Measurements from ENCODE around the gene FAF2. TPM values are rescaled to one million over a fixed set of nuclear protein-coding genes. Genes with fewer than 3 reads are reported as not detected.

FAF2 gene
- total and polyA plus RNA-seq, 2 donors (not counting 3 experiments of a cell fraction or from before 2014, with no cell fraction given), result 27.9 to 43.5 TPM

DNA sequence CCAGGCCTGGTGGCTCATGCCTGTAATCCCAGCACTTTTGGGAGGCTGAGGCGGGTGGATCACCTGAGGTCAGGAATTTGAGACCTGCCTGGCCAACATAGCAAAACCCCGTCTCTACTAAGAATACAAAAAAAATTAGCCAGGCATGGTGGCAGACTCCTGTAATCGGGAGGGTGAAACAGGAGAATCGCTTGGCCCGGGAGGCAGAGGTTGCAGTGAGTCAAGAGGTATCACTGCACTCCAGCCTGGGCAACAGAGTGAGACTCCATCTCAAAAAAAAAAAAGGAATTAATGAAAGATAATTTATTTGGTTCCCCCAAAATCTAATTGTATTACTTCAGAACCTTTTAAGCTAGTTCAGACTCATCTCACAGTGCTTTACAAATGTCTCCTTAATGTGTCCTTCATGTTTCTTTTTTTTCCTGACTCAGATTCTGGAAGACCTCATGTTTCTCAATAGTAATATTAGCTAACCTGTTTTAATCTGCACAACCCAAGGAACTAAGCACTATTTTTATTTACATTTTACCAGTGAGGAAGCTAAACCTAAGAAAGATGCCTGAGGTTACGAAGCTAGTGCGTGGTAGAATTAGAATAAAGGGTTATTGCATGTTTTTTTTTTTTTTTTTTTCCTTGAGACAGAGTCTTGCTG lies 15.1 kb downstream of the FAF2 start:
- H3K27ac ChIP-seq (ENCODE audit: insufficient read depth, low read depth, low read length), result no peak overlapping the region
- no peaks in the 10 kb centered on the region for H3K27me3 ChIP-seq (ENCODE audit: control insufficient read depth in 2 of 2, insufficient read depth in 2 of 2, low read length in 2 of 2)
- no peaks in the 10 kb centered on the region for H3K9me1 ChIP-seq (replicated peaks; ENCODE audit: control insufficient read depth, extremely low read depth, insufficient read depth, low read length)
- no peaks in the 10 kb centered on the region for H3K9me3 ChIP-seq (replicated peaks; ENCODE audit: control insufficient read depth, insufficient read depth, low read length)
- ChIA-PET POLR2A (no interaction called here), CTCF (interaction anchor here (1.0 kb wide), 1 partner anchor 25 kb away, joined by 3 read pairs; no protein-coding TSS in a partner anchor)
- H3K4me2 ChIP-seq (ENCODE audit: insufficient read depth, low read length), result no peak overlapping the region
- H2AFZ ChIP-seq (ENCODE audit: low read depth, low read length), result no peak overlapping the region
- no TSS peak for BruUV-seq (replicated peaks)
- no peak overlapping the region for H3K9ac ChIP-seq (replicated peaks; ENCODE audit: extremely low read depth, insufficient read depth, low read length)
- dilution Hi-C loops (cut with MboI; ENCODE audit: extremely low pct_ligation_motif_present, low sequenced_read_pairs), result no loop called here
- H4K20me1 ChIP-seq (replicated peaks; ENCODE audit: control insufficient read depth, extremely low read depth, insufficient read depth, low read length), result no peaks in the 10 kb centered on the region
- FAIRE-seq, result no peak
- peaks cover 46% of the 10 kb centered on the region for H3K79me2 ChIP-seq (ENCODE audit: control insufficient read depth, insufficient read depth, low read length)
- H3K4me3 ChIP-seq (replicated peaks in 1 of 3; ENCODE audit: insufficient read depth in 1 of 3, low read depth in 1 of 3, low read length in 3 of 3), result no peak overlapping the region
- intact Hi-C loops (cut with micrococcal nuclease), result no loop called here
- H3K36me3 ChIP-seq (ENCODE audit: control insufficient read depth in 2 of 2, extremely low read depth in 1 of 2, insufficient read depth in 2 of 2, low read length in 2 of 2), result no peaks in the 10 kb centered on the region
- no peaks in the 10 kb centered on the region for H3K4me1 ChIP-seq (ENCODE audit: control insufficient read depth, extremely low read depth, insufficient read depth, low read length)
- TF ChIP-seq POLR2AphosphoS5 (IDR thresholded peaks at IDR 0.05; ENCODE audit: insufficient read depth, low read depth, low read length) (no peak), EZH2 (IDR thresholded peaks at IDR 0.05; ENCODE audit: borderline replicate concordance, low read depth, low read length, severe bottlenecking) (no peak), JUN (IDR thresholded peaks at IDR 0.05; ENCODE audit: borderline replicate concordance, insufficient read depth, insufficient read length, low read depth) (no peak), POLR2A (IDR thresholded peaks at IDR 0.05; ENCODE audit: low read depth, low read length) (no peak), GATA2 (IDR thresholded peaks at IDR 0.05; ENCODE audit: insufficient read depth, insufficient read length, low read depth, low read length) (no peak), MYC (IDR thresholded peaks at IDR 0.05; ENCODE audit: low read depth, low read length) (no peak), MAX (IDR thresholded peaks at IDR 0.05; ENCODE audit: insufficient read depth, insufficient read length) (no peak), FOS (IDR thresholded peaks at IDR 0.05; ENCODE audit: borderline replicate concordance, insufficient read depth, low read length) (no peak)
- TF ChIP-seq, protein P1, sequence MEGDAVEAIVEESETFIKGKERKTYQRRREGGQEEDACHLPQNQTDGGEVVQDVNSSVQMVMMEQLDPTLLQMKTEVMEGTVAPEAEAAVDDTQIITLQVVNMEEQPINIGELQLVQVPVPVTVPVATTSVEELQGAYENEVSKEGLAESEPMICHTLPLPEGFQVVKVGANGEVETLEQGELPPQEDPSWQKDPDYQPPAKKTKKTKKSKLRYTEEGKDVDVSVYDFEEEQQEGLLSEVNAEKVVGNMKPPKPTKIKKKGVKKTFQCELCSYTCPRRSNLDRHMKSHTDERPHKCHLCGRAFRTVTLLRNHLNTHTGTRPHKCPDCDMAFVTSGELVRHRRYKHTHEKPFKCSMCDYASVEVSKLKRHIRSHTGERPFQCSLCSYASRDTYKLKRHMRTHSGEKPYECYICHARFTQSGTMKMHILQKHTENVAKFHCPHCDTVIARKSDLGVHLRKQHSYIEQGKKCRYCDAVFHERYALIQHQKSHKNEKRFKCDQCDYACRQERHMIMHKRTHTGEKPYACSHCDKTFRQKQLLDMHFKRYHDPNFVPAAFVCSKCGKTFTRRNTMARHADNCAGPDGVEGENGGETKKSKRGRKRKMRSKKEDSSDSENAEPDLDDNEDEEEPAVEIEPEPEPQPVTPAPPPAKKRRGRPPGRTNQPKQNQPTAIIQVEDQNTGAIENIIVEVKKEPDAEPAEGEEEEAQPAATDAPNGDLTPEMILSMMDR (IDR thresholded peaks at IDR 0.05; ENCODE audit: extremely low read depth in 1 of 2, insufficient read depth in 1 of 2, low read depth in 1 of 2, low read length in 2 of 2), result no peak
- no peak for DNase-seq (ENCODE audit: low read depth, low spot score)

Data from endothelial cell of umbilical vein (primary cell).